ENCODE measurements around the gene HMMR.

Gene HMMR

GRCh38 chr5:163459819-163460561 is 442 bp upstream of the HMMR start, which contains the start of gene NUDCD2:
TSS of gene NUDCD2 (minus strand) at chr5:163460102. CDS start at chr5:163460050, 52 bp downstream.
- DNase-seq, result peak; percentile 97

- no peak for DNase-seq
Observed at GRCh38 chr5:163463063-163463435, 2.6 kb downstream of the HMMR start.

GRCh38 chr5:163467682-163468081 is 7.2 kb downstream of the HMMR start:
- no peak for DNase-seq

GRCh38 chr5:163473635-163474243 is 13.3 kb downstream of the HMMR start:
- DNase-seq, result no peak

- no peak for DNase-seq
Observed at GRCh38 chr5:163475411-163475810, 15.0 kb downstream of the HMMR start.

GRCh38 chr5:163478126-163478981 is 17.9 kb downstream of the HMMR start:
- no peak for DNase-seq

GRCh38 chr5:163478982-163479271 is 18.5 kb downstream of the HMMR start:
- DNase-seq, result no peak

- DNase-seq, result no peak
Observed at GRCh38 chr5:163489055-163489744, 28.8 kb downstream of the HMMR start.

- DNase-seq, result no peak
Observed at GRCh38 chr5:163489745-163490075, 29.3 kb downstream of the HMMR start.

GRCh38 chr5:163496286-163496685 is 35.9 kb downstream of the HMMR start:
- no peak for DNase-seq

- DNase-seq, result no peak
Observed at GRCh38 chr5:163497315-163497714, 36.9 kb downstream of the HMMR start.

- DNase-seq, result no peak
Observed at GRCh38 chr5:163498886-163499285, 38.5 kb downstream of the HMMR start.

GRCh38 chr5:163502521-163502920 is 42.1 kb downstream of the HMMR start:
- DNase-seq, result no peak

- DNase-seq, result peak; percentile 70
Observed at GRCh38 chr5:163503106-163504078, 43.0 kb downstream of the HMMR start.

- DNase-seq, result peak; percentile 92
Observed at GRCh38 chr5:163504079-163504931, 43.9 kb downstream of the HMMR start.

- DNase-seq, result no peak
Observed at GRCh38 chr5:163505049-163505367, 44.6 kb downstream of the HMMR start.

GRCh38 chr5:163505368-163506094 is 45.1 kb downstream of the HMMR start, which contains the start of gene MAT2B:
TSS of gene MAT2B (plus strand) at chr5:163505619. CDS start at chr5:163505687, 68 bp downstream.
- peak; percentile 97 for DNase-seq

- no peak for DNase-seq
Observed at GRCh38 chr5:163506095-163506457, 45.6 kb downstream of the HMMR start.

GRCh38 chr5:163506726-163507125 is 46.3 kb downstream of the HMMR start:
- DNase-seq, result peak; percentile 11

GRCh38 chr5:163508753-163509152 is 48.3 kb downstream of the HMMR start:
- DNase-seq, result no peak

All from RPMI8226 (cell line).